Gastrocnemius medialis (tissue), 4 donors: Measurements from ENCODE around the gene PPP1R8. TPM values are rescaled to one million over a fixed set of nuclear protein-coding genes. Genes with fewer than 3 reads are reported as not detected.
"Not testable (repeated sequence)": the region's sequence is repeated elsewhere in the genome, so short reads cannot be mapped to it uniquely, and the experiment has no call there.

ENCODE experiments used
- ATAC-seq, 2 donors: fragments of 150-250 bp; one replicate each; pipeline ENCODE4 v1.9.1; 2016
- DNase-seq, 2 donors: peaks; one replicate each; pipeline ENCODE4 v3.0.0-alpha.2; 2019
- H3K27ac ChIP-seq, 4 donors: fragments of 200-600 bp; sonication (generic); 1 replicate in 1 of 4; 2 replicates in 3 of 4; pipeline ENCODE4 v1.5.1; 2016 to 2018; ENCODE audit warnings: mild to moderate bottlenecking in 2 of 4, moderate library complexity in 1 of 4
- H3K27me3 ChIP-seq, 3 donors: fragments of 200-600 bp; sonication (generic) in 2 of 3; 1 replicate in 1 of 3; 2 replicates in 2 of 3; pipeline versions ENCODE4 v1.5.1 to v1.6.0; 2016 to 2019; ENCODE audit warnings: mild to moderate bottlenecking in 1 of 3, moderate library complexity in 1 of 3
- H3K36me3 ChIP-seq, 2 donors: fragments of 200-600 bp; sonication (generic) in 1 of 2; one replicate each; pipeline ENCODE4 v1.5.1; 2017 to 2018
- H3K4me1 ChIP-seq, 2 donors: fragments of 200-600 bp; sonication (generic) in 1 of 2; one replicate each; pipeline ENCODE4 v1.5.1; 2016 to 2017; ENCODE audit warnings: mild to moderate bottlenecking in 2 of 2
- H3K4me3 ChIP-seq, 4 donors: fragments of 200-600 bp; sonication (generic) in 3 of 4; 1 replicate in 1 of 4; 2 replicates in 3 of 4; pipeline ENCODE4 v1.5.1; 2016 to 2019; ENCODE audit warnings: mild to moderate bottlenecking in 2 of 4
- H3K9me3 ChIP-seq, 3 donors: fragments of 200-600 bp; sonication (generic) in 2 of 3; 1 replicate in 1 of 3; 2 replicates in 2 of 3; pipeline ENCODE4 v1.5.1; 2016 to 2019
- POLR2A ChIP-seq, 2 donors: fragments of 450-650 bp; IDR thresholded peaks; one replicate each; pipeline ENCODE4 v1.6.1; 2017; ENCODE audit warnings: antibody characterized with exemption in 2 of 2, mild to moderate bottlenecking in 2 of 2, moderate library complexity in 2 of 2
- in situ Hi-C, 4 donors: fragments of 200-750 bp; cut with MboI; loops; one replicate each; pipeline versions ENCODE4 v1.15.0 to v1.8.0; 2017; ENCODE audit warnings: low sequenced_read_pairs in 4 of 4
- intact Hi-C: fragments of 100-400 bp; cut with DNase I; formaldehyde crosslinking; loops from one replicate; pipeline ENCODE4 v1.15.1; 2023; ENCODE audit warnings: low total_unique reads
- total RNA-seq, 4 donors: library from RNA; depleted of rRNA; stranded (reverse); fragments of >200 nt; gene quantifications; one replicate each; pipeline versions ENCODE4 v1.1.0 to v1.2.3, GENCODE V29; 2016
- TF ChIP-seq, protein P1 (sequence below), 5 experiments: fragments of 450-650 bp in 3 of 5; fragments of 200-600 bp in 2 of 5; sonication (generic) in 2 of 5; IDR thresholded peaks in 4 of 5; conservative IDR thresholded peaks in 1 of 5; 1 replicate in 4 of 5; 2 replicates in 1 of 5; pipeline ENCODE4 v1.5.1; 2016 to 2019; ENCODE audit warnings: antibody characterized with exemption in 5 of 5, mild to moderate bottlenecking in 3 of 5, moderate library complexity in 3 of 5

PPP1R8 gene
- total RNA-seq, 4 donors from 2014 or later = 18.0 to 27.3 (median 25.0) TPM

DNA sequence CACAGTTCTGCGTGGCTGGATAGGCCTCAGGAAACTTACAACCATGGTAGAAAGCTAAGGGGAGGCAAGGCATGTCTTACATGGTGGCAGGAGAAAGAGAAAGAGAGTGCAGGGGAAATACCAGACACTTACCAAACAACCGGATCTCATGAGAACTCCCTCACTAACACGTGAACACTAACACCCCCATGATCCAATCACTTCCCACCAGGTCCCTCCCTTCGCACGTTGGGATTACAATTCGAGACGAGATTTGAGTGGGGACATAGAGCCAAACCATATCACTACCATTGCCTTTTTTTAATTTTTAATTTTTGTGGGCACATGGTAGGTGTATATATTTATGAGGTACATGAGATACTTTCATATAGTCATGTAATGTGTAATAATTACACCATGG is 23.8 kb upstream of the PPP1R8 start:
- TF ChIP-seq, protein P1, sequence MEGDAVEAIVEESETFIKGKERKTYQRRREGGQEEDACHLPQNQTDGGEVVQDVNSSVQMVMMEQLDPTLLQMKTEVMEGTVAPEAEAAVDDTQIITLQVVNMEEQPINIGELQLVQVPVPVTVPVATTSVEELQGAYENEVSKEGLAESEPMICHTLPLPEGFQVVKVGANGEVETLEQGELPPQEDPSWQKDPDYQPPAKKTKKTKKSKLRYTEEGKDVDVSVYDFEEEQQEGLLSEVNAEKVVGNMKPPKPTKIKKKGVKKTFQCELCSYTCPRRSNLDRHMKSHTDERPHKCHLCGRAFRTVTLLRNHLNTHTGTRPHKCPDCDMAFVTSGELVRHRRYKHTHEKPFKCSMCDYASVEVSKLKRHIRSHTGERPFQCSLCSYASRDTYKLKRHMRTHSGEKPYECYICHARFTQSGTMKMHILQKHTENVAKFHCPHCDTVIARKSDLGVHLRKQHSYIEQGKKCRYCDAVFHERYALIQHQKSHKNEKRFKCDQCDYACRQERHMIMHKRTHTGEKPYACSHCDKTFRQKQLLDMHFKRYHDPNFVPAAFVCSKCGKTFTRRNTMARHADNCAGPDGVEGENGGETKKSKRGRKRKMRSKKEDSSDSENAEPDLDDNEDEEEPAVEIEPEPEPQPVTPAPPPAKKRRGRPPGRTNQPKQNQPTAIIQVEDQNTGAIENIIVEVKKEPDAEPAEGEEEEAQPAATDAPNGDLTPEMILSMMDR (IDR thresholded peaks at IDR 0.05 in 4 of 5, conservative IDR thresholded peaks at IDR 0.05 in 1 of 5) = no peak
- TF ChIP-seq POLR2A (IDR thresholded peaks at IDR 0.05) = no peak
- Histone ChIP-seq H3K36me3 (peaks cover 0 to 48% of the 10 kb centered on the region in 2 donors), H3K4me1 (no peaks in the 10 kb centered on the region), H3K27ac (no peak overlapping the region), H3K27me3 (no peaks in the 10 kb centered on the region), H3K9me3 (no peaks in the 10 kb centered on the region), H3K4me3 (no peak overlapping the region)
- in situ Hi-C loops (no loop called here), intact Hi-C loops (no loop called here)
- ATAC-seq = no peak
- no peak for DNase-seq

GRCh38 chr1:27807385-27807784 is 23.2 kb upstream of the PPP1R8 start:
- intact Hi-C loops (no loop called here), in situ Hi-C loops (no loop called here)
- peaks cover 0 to 48% of the 10 kb centered on the region in 2 donors for H3K36me3 ChIP-seq
- ATAC-seq = no peak
- no peaks in the 10 kb centered on the region for H3K4me1 ChIP-seq
- DNase-seq = no peak
- no peak overlapping the region for H3K4me3 ChIP-seq
- no peaks in the 10 kb centered on the region for H3K27me3 ChIP-seq
- H3K9me3 ChIP-seq = no peaks in the 10 kb centered on the region
- TF ChIP-seq, protein P1 (IDR thresholded peaks at IDR 0.05 in 4 of 5, conservative IDR thresholded peaks at IDR 0.05 in 1 of 5) = no peak
- no peak overlapping the region for H3K27ac ChIP-seq

GRCh38 chr1:27808131-27808530 is 22.5 kb upstream of the PPP1R8 start:
- H3K4me3 ChIP-seq, in situ Hi-C loops: not testable (repeated sequence)

GRCh38 chr1:27809883-27810282 is 20.7 kb upstream of the PPP1R8 start:
- DNase-seq (no peak), ATAC-seq (no peak)

More at GRCh38 chr1:27808131-27808530, 22.5 kb upstream of the PPP1R8 start:
- H3K27me3 ChIP-seq, H3K9me3 ChIP-seq, H3K4me1 ChIP-seq, ATAC-seq, intact Hi-C loops, H3K27ac ChIP-seq, DNase-seq: not testable (repeated sequence)
- peaks cover 0 to 48% of the 10 kb centered on the region in 2 donors for H3K36me3 ChIP-seq

DNA sequence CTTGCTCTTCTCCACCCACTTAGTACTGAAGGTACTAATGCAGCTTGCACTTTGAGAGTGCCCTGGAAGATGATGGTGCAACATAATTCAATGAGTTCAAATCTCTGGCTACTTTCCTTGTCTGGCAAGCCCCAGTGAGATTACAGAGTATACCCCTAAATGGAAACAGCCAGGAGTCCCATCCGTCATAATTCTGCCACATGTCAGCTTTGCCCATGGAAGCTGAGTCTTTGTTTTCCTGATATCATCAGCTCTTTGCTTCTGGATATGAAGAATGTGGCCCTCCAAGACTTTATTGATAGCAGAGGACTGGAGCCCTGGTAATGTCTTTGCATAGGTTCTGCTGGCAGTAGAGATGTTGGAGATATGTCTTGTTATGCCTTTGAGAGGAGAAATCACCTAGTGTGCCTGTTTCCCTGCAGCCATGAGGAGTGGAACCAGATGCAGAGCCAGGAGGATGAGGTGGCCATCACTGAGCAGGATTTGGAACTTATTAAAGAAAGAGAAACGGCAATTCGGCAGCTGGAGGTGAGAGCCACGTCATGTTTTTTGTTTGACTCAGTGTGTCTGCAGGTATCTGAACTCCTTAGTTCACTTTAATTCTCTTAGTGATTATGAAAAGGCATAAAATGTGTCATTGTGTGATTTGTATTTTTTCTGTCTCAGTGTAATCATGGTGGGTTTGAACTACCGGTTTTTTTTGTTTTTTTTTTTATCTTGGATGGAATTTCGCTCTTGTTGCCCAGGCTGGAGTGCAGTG is 18.7 kb upstream of the PPP1R8 start:
- no peak overlapping the region for H3K27ac ChIP-seq
- intact Hi-C loops = no loop called here
- no peaks in the 10 kb centered on the region for H3K27me3 ChIP-seq
- H3K4me1 ChIP-seq = no peaks in the 10 kb centered on the region
- DNase-seq = no peak
- peaks cover 0 to 43% of the 10 kb centered on the region in 2 donors for H3K36me3 ChIP-seq
- TF ChIP-seq POLR2A (IDR thresholded peaks at IDR 0.05) = no peak
- TF ChIP-seq, protein P1 (IDR thresholded peaks at IDR 0.05 in 4 of 5, conservative IDR thresholded peaks at IDR 0.05 in 1 of 5) = no peak
- no peak overlapping the region for H3K4me3 ChIP-seq
- no peaks in the 10 kb centered on the region for H3K9me3 ChIP-seq
- no peak for ATAC-seq
- in situ Hi-C loops = no loop called here

More at GRCh38 chr1:27809883-27810282, 20.7 kb upstream of the PPP1R8 start:
- Histone ChIP-seq H3K9me3 (no peaks in the 10 kb centered on the region), H3K4me1 (no peaks in the 10 kb centered on the region), H3K4me3 (no peak overlapping the region), H3K27ac (no peak overlapping the region), H3K27me3 (no peaks in the 10 kb centered on the region), H3K36me3 (peaks cover 0 to 50% of the 10 kb centered on the region in 2 donors)
- in situ Hi-C loops (no loop called here), intact Hi-C loops (no loop called here)
- TF ChIP-seq POLR2A (IDR thresholded peaks at IDR 0.05) = no peak
